OCI-LY1 (cell line): ENCODE measurements around the gene STMP1.

ENCODE experiments used
- H2AFZ ChIP-seq: fragments of 200-600 bp; sonication (generic), shearing (Covaris generic); 2 replicates; pipeline ENCODE4 v1.6.0; 2014; ENCODE audit warnings: antibody characterized with exemption, mild to moderate bottlenecking, low read length
- H3F3A ChIP-seq: fragments of 200-600 bp; sonication (generic), shearing (Covaris generic); 2 replicates; pipeline ENCODE4 v1.6.0; 2014; ENCODE audit warnings: mild to moderate bottlenecking, antibody characterized with exemption, low read length, moderate library complexity; ENCODE audit not compliant: insufficient read depth
- H3K27ac ChIP-seq: fragments of 200-600 bp; sonication (generic); 2 replicates; pipeline ENCODE4 v1.5.1; 2014; ENCODE audit warnings: low read length, mixed run types, mild to moderate bottlenecking, low read depth; ENCODE audit not compliant: poor library complexity, severe bottlenecking
- H3K27me3 ChIP-seq: fragments of 200-600 bp; sonication (generic); 2 replicates; pipeline ENCODE4 v1.6.0; 2014; ENCODE audit warnings: antibody characterized with exemption, mild to moderate bottlenecking, low read length, moderate library complexity; ENCODE audit not compliant: insufficient read depth
- H3K36me3 ChIP-seq: fragments of 200-600 bp; sonication (generic); 2 replicates; pipeline ENCODE4 v1.6.1; 2014; ENCODE audit warnings: mild to moderate bottlenecking, antibody characterized with exemption, low read length, moderate library complexity, mixed read lengths; ENCODE audit not compliant: insufficient read depth
- H3K4me1 ChIP-seq: fragments of 200-600 bp; sonication (generic); 2 replicates; pipeline ENCODE4 v1.5.1; 2014; ENCODE audit warnings: mild to moderate bottlenecking, low read length, moderate library complexity; ENCODE audit not compliant: insufficient read depth, severe bottlenecking
- H3K4me2 ChIP-seq: fragments of 200-600 bp; sonication (generic), shearing (Covaris generic); 2 replicates; pipeline ENCODE4 v1.6.1; 2014; ENCODE audit warnings: low read length
- H3K4me3 ChIP-seq: fragments of 200-600 bp; sonication (generic); 2 replicates; pipeline ENCODE4 v1.5.1; 2014; ENCODE audit warnings: low read length, low read depth, mild to moderate bottlenecking, mixed read lengths; ENCODE audit not compliant: poor library complexity, severe bottlenecking
- H3K79me2 ChIP-seq: fragments of 200-600 bp; shearing (Covaris generic); 2 replicates; pipeline ENCODE4 v1.6.1; 2016; ENCODE audit warnings: mixed run types, low read length, mixed read lengths; ENCODE audit not compliant: insufficient read depth
- H3K9ac ChIP-seq: fragments of 200-600 bp; sonication (generic), shearing (Covaris generic); 2 replicates; pipeline ENCODE4 v1.6.1; 2014; ENCODE audit warnings: mild to moderate bottlenecking, low read length, mixed read lengths
- H3K9me2 ChIP-seq: fragments of 200-600 bp; sonication (generic), shearing (Covaris generic); 2 replicates; pipeline ENCODE4 v1.6.1; 2014; ENCODE audit warnings: low read depth, mild to moderate bottlenecking, low read length, mixed read lengths
- H3K9me3 ChIP-seq: fragments of 200-600 bp; shearing (Covaris generic); 2 replicates; pipeline ENCODE4 v1.6.1; 2014; ENCODE audit warnings: low read length, mixed read lengths
- H4K20me1 ChIP-seq: fragments of 200-600 bp; sonication (generic), shearing (Covaris generic); 2 replicates; pipeline ENCODE4 v1.6.0; 2016; ENCODE audit warnings: mild to moderate bottlenecking, low read length; ENCODE audit not compliant: insufficient read depth
- CTCF ChIP-seq: fragments of 200-600 bp; sonication (generic), shearing (Covaris generic); IDR thresholded peaks from 2 replicates; pipeline ENCODE4 v1.5.1; 2017; ENCODE audit warnings: mild to moderate bottlenecking, antibody characterized with exemption, low read length, moderate library complexity, mixed read lengths
- EZH2 ChIP-seq: fragments of 200-600 bp; sonication (generic), shearing (Covaris generic); IDR thresholded peaks from 2 replicates; pipeline ENCODE4 v1.8.0; 2017; ENCODE audit warnings: borderline replicate concordance, mixed run types, mild to moderate bottlenecking, antibody characterized with exemption, low read length, moderate library complexity, mixed read lengths

STMP1 gene

GRCh38 chr7:135645296-135645904 is 16.9 kb upstream of the STMP1 start:
- Histone ChIP-seq H3K79me2 (no peaks in the 10 kb centered on the region), H3K27me3 (no peaks in the 10 kb centered on the region), H4K20me1 (no peaks in the 10 kb centered on the region), H3K36me3 (peaks cover 93% of the 10 kb centered on the region), H3K4me3 (no peak overlapping the region), H3K27ac (no peak overlapping the region), H3F3A (no peaks in the 10 kb centered on the region), H3K9me2 (no peaks in the 10 kb centered on the region), H3K9ac (no peak overlapping the region), H2AFZ (no peak overlapping the region), H3K4me1 (no peaks in the 10 kb centered on the region), H3K4me2 (no peak overlapping the region), H3K9me3 (no peaks in the 10 kb centered on the region)
- TF ChIP-seq CTCF, result peak; percentile 81
- TF ChIP-seq EZH2, result no peak

GRCh38 chr7:135647755-135648154 is 14.6 kb upstream of the STMP1 start:
- H3K4me3 ChIP-seq, result no peak overlapping the region
- no peak for TF ChIP-seq EZH2
- TF ChIP-seq CTCF, result no peak
- H3K79me2 ChIP-seq, result no peaks in the 10 kb centered on the region
- no peaks in the 10 kb centered on the region for H3K9me2 ChIP-seq
- H4K20me1 ChIP-seq, result no peaks in the 10 kb centered on the region
- H3K9me3 ChIP-seq, result no peaks in the 10 kb centered on the region
- H3K27ac ChIP-seq, result no peak overlapping the region
- peaks cover 69% of the 10 kb centered on the region for H3K36me3 ChIP-seq
- no peak overlapping the region for H3K4me2 ChIP-seq
- no peak overlapping the region for H2AFZ ChIP-seq
- H3F3A ChIP-seq, result no peaks in the 10 kb centered on the region
- no peak overlapping the region for H3K9ac ChIP-seq
- no peaks in the 10 kb centered on the region for H3K27me3 ChIP-seq
- H3K4me1 ChIP-seq, result no peaks in the 10 kb centered on the region

GRCh38 chr7:135648235-135648634 is 14.1 kb upstream of the STMP1 start:
- H2AFZ ChIP-seq, result no peak overlapping the region
- no peaks in the 10 kb centered on the region for H3F3A ChIP-seq
- H3K9me3 ChIP-seq, result no peaks in the 10 kb centered on the region
- H3K9me2 ChIP-seq, result no peaks in the 10 kb centered on the region
- H3K9ac ChIP-seq, result no peak overlapping the region
- no peak overlapping the region for H3K4me3 ChIP-seq
- H3K79me2 ChIP-seq, result no peaks in the 10 kb centered on the region
- no peaks in the 10 kb centered on the region for H4K20me1 ChIP-seq
- peaks cover 64% of the 10 kb centered on the region for H3K36me3 ChIP-seq
- no peaks in the 10 kb centered on the region for H3K4me1 ChIP-seq
- no peaks in the 10 kb centered on the region for H3K27me3 ChIP-seq
- TF ChIP-seq CTCF (no peak), EZH2 (no peak)
- no peak overlapping the region for H3K4me2 ChIP-seq
- H3K27ac ChIP-seq, result no peak overlapping the region
